Right renal cortex interstitium (tissue), 3 donors: ENCODE data around the gene MYRIP. TPM values are rescaled to one million over a fixed set of nuclear protein-coding genes. Genes with fewer than 3 reads are reported as not detected.
"Not testable (repeated sequence)": the region's sequence is repeated elsewhere in the genome, so short reads cannot be mapped to it uniquely, and the experiment has no call there.

Source experiments
- DNase-seq, 3 donors: peaks; one replicate each; pipeline ENCODE4 v3.0.0-alpha.2; 2013; ENCODE audit warnings: low read depth in 3 of 3, low spot score in 2 of 3
- polyA plus RNA-seq, 3 donors: library from polyadenylated mRNA; unstranded; fragments of 120-200 nt; gene quantifications; one replicate each; pipeline ENCODE4 v1.2.1, GENCODE V29; 2013; ENCODE audit not compliant: insufficient read length in 3 of 3

Gene MYRIP
- polyA plus RNA-seq, 3 donors = 1.7 to 2.5 (median 2.1) TPM

DNA sequence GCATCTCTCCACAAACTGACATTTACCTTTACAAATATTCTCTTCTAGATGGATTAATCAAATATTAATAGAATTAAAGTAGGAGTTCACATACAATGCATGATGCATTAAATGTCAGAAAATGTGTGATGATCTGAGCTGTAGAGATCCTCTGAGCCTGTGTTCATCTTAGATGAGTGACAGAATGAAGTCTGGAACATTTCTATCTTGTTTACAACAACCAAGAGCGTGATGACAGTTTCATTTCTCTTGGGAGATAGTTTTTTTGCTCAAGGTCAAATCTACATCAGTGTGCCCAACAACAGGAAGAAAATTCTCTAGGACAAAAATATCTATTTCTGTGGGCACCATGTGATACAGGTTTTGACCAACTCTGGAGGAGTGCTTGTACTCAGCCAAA lies 211.9 kb downstream of the MYRIP start:
- DNase-seq = no peak

DNA sequence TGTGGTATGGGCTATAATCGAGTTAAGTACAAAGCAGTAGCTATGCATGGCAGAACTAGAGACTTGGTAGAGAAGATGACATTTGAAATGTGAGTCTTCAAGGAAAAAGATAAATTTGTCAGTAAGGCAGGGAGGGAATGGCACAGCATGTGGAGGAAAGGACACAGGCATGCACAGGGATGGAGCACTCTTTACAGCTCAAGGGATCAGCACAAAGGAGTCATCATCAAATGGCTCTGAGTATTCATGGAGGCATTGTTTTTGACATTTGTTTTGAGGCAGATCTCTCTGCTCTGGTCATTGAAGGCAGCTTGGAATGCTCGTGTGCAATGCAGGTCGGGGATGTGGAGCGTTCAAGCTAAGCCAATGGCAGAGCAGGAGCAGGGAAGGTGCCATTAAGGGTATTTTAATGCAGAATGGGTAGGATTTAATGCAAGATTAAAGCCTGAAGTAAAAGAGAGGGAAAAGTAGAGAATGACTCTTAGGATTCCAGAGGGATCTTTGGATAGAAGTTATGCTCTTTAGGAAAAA lies 213.0 kb downstream of the MYRIP start:
- DNase-seq = no peak

DNA sequence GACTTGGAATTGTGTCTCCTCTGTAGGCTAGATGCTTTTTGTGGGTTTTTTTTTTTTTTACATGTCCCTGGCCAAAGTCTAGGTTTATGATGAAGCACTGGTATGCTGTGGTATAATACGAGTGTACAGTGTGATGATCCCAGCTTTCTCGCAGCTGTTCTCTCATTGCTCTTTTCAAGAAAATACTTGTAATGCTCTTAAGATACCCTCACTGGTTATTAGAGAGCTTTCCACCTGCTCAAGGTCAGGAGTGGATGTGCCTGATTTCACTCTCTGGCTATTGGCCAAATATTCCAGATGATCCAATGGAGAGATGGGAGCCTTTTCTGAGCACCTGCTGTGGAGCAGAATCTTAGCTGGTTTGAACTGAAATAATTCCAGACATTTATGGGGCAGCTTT lies 215.1 kb downstream of the MYRIP start:
- no peak for DNase-seq

- DNase-seq = not testable (repeated sequence)
These were observed 216.5 kb downstream of the MYRIP start for GRCh38 chr3:40025892-40026291.

DNA sequence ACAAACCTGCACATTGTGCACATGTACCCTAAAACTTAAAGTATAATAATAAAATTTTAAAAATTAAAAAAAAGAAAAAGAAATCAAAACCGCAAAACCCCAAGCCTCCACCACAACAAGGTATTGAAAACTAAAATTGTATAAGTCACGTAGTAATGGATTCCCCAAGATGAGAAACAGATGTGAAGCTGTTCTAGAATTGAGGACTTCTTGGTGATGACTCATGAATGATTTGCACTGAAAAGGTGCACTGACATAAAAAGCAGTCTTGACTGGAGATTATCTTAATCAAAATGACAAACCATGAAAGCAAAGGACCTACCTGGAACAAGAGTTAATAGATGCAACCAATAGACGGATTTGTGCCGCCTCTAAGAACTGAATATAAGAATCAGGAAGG lies 225.8 kb downstream of the MYRIP start:
- no peak for DNase-seq

GRCh38 chr3:40037582-40037981 lies 228.2 kb downstream of the MYRIP start:
- DNase-seq = no peak

DNA sequence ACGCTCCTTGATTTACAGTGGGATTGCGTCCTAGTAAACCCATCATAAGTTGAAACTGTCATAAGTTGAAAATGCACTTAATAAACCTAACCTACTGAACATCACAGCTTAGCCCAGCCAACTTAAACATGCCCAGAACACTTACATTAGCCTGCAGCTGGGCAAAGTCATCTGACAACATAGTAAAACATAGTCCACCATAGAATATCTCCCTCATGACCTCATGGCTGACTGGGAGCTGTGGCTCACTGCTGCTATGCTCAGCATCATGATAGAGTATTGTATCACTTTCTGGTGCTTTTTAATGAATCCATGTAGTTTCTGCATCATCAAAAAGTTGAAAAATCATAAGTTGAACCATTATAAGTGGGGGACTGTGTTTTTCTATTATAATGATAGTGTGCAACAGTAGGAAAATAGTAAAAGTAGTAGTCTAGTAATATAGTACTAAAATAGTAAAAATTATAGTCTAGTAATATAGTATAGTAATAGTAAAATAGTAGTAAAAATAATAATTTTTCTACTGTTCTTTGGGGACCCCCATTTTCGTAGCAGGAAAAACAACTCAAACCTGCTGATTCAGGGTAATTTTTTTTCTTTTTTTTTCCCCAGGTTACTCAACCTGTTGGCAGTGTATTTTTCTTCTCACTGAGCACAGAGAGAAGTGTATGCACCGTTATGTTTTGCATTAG lies 233.5 kb downstream of the MYRIP start:
- no peak for DNase-seq

DNA sequence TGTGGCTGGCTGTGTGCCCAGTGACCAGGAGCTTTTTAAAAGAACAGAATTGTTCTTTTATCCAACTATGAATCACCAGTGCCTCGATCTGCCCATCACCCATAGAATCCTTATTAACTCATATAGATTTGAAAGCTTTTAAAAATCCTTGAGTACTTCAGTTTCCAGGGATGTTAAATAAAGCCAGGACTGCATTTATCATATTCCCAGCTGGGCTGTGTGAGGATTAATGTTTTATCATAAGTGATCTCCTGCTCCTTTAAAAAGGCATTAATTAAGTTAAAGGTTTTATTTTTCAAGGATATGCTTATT lies 234.0 kb downstream of the MYRIP start:
- no peak for DNase-seq

DNA sequence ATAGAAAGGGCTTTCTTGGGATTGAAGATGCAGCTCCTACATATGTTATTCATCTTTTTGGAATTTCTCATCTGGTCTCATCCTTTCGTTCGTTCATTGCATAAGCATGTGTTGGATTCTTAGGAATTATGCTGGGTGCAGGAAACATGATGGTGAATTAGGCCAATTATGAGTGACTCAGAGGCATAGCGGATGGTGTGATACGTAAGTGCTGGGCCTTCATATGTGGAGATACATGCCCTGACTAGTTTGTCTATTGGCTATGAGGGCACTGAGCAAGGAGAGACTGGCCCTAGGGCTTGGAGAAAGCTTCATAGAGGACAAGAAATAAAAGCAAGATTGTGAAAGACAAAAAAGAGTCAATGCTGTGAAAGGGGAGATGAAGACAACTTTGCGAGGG lies 235.1 kb downstream of the MYRIP start:
- DNase-seq = no peak

- DNase-seq = no peak
These were observed 235.6 kb downstream of the MYRIP start for GRCh38 chr3:40045051-40045450.

GRCh38 chr3:40046149-40046548 lies 236.7 kb downstream of the MYRIP start:
- DNase-seq = no peak

DNA sequence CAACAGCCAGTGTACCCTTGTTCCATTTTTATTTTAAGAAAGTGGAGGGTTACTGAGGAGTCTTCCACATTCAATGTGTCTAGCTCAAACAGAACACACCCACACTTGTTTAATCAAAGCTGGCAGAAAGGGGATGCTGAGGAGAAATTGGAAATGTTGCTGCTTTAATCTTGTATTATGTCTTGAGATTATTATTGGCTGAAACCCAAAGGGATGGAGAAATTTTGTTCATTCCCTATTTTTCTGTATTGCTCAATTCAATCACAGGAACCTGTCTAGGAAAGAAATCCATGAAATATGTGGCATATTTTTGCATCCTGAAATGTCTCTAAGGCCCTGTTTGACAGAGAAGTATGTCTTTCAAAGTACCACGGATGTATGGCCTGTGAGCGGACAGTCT lies 238.0 kb downstream of the MYRIP start:
- no peak for DNase-seq

- DNase-seq = no peak
These were observed 244.3 kb downstream of the MYRIP start for GRCh38 chr3:40053663-40054062.

GRCh38 chr3:40054568-40055222 lies 245.3 kb downstream of the MYRIP start:
- no peak for DNase-seq

DNA sequence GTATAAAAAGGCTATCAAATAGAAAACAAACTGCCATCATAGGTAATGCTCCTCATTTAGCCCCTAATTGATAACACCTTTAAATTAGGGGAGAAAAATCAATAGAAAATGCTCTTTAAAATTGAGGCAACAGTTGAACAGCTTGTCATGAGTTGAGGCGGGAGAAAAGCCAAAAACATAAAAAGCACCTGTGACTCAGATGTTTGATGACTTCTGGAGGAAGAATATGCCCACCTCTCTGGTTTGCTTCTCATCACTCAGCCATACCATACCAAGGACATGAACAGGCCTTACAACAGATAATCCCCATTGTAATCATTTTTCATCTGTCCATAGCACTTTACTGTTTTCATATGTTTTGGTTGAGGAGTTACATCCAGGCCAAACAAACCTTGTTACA lies 246.0 kb downstream of the MYRIP start:
- DNase-seq = no peak

- DNase-seq = no peak
These were observed 246.5 kb downstream of the MYRIP start for GRCh38 chr3:40055956-40056355.

DNA sequence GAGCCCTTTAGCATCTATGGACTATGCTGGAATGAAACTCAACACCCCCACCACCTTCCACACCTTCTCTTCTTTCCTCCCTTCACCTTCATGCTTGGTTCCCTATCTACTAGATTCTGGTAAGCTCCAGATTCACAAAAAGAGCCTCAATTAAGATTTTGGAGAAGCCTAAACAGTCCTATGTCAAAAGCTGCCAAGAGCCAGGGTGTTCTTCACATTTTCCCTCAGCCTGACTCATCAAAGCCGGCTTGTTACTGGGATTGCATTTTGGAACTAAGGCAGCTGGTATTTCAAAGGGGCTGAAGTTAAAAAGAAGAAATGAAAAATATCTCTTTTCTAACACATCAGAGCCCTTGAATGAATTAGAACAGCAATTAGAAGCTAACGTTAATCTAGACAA lies 247.7 kb downstream of the MYRIP start:
- no peak for DNase-seq

DNA sequence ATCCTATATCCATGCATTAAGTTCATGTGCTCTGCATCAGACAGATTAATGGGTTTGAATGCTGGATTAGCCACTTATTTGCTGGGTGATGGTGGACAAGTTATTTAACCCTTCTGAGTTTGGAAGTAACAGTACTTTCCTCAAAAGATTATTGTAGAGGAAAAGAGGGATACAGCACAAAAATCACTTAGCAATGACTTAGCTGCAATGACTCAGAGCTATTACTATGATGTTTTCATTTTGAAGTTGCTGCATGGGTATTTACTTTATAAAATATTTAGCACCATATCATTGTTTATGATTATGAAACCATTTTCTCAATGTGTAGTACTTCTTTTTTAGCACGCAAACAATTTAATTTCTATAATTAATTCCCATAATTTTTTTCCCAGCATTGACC lies 248.4 kb downstream of the MYRIP start:
- DNase-seq = no peak

- DNase-seq = no peak
These were observed 259.2 kb downstream of the MYRIP start for GRCh38 chr3:40068636-40069035.

DNA sequence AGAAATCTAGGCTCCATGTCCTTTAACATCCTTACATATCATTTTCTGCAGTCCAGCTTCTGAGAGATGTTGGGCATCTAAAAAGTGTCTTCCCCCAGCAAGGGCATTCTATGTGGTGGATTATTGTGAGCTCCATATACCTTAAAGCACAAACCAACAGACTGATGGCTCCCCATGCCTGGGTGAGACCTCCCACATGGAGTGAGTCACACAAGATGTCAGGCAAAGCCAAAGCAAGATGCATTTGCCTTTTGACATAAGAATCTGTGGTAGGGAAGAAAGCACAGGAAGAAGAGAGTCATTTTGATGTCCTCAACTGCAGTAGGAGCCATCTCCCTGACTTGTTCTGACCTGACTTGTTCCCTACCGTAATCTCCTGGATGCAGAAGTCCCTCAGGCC lies 261.4 kb downstream of the MYRIP start:
- no peak for DNase-seq

GRCh38 chr3:40071683-40072238 lies 262.4 kb downstream of the MYRIP start:
- no peak for DNase-seq

DNA sequence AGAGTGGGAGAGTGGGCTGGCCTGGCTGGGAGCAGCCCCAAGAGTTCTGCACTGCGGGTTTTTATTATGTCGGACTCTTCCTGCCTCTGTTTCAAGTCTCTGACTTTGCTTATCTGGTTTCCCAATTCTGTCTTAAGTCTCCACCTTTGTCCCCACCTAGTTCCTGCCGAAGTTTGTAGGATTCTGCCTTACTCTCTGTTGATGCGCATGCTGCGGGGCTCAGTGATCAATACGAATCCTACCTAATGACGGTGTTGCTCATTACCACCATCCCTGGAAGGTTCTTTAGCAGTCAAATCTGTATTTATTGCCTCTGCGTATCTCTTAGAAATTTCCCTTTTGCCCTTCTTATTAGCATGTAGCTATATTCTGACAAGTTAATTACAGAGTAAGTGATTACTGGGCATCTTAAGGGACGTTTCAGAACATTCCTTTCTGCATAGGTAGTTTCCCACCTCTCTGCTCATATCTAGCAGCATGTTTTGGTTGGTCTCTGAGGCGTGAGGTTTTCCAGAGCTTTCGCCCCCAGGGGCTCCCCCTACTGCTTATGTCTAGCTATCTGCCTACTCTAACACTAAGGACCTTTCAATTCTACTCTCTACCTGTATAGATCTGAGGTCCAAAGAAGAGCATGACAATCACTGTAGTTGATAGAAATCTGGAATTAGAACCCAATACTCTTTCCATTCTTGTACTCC lies 264.1 kb downstream of the MYRIP start:
- DNase-seq = no peak
